ENCODE measurements around the gene KHDC3L. TPM values are rescaled to one million over a fixed set of nuclear protein-coding genes. Genes with fewer than 3 reads are reported as not detected.

The KHDC3L gene
- not detected for total RNA-seq
- long read RNA-seq = 0 reads

DNA sequence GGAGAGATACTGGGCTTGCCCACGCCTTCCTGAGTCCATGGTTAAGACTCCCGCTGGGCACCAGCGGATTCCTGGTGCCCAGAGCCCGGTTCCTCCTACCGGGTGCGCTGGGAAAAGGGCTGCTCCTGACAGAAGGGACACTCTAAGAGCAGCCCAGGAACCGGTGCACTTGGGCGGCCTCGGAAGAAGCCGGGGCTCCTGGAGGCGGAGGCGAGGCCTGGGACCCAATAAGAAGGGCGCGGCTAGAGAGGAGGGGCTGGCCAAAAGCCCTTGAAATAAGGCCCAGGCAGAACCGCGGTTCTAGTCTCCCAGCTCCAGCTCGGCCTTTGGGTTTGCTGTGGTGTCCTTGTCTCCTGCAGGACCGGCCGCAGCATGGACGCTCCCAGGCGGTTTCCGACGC is at the start of gene KHDC3L:
TSS of gene KHDC3L (plus strand) at position 301 of the 400 bp plus-strand sequence. CDS start at position 373, 72 bp downstream.
- WGBS (ENCODE audit: insufficient coverage, low coverage, low lambda C conversion rate, missing lambda C conversion rate) = 60% methylated on average over 1 of the region's 23 CpGs
- intact Hi-C loops (cut with DNase I) = no loop called here
- Histone ChIP-seq H3K4me3 (no peak within 1 kb of the TSS), H3K27ac (no peak within 1 kb of the TSS), H3K4me1 (no peaks in the 10 kb centered on the region), H3K27me3 (no peaks in the 10 kb centered on the region), H3K9me3 (no peaks in the 10 kb centered on the region), H3K36me3 (no peaks in the 10 kb centered on the region)
- TF ChIP-seq, protein P1, sequence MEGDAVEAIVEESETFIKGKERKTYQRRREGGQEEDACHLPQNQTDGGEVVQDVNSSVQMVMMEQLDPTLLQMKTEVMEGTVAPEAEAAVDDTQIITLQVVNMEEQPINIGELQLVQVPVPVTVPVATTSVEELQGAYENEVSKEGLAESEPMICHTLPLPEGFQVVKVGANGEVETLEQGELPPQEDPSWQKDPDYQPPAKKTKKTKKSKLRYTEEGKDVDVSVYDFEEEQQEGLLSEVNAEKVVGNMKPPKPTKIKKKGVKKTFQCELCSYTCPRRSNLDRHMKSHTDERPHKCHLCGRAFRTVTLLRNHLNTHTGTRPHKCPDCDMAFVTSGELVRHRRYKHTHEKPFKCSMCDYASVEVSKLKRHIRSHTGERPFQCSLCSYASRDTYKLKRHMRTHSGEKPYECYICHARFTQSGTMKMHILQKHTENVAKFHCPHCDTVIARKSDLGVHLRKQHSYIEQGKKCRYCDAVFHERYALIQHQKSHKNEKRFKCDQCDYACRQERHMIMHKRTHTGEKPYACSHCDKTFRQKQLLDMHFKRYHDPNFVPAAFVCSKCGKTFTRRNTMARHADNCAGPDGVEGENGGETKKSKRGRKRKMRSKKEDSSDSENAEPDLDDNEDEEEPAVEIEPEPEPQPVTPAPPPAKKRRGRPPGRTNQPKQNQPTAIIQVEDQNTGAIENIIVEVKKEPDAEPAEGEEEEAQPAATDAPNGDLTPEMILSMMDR (IDR thresholded peaks at IDR 0.05) = no peak
- TF ChIP-seq POLR2A (IDR thresholded peaks at IDR 0.05) = no peak
- ATAC-seq (no peak), DNase-seq (no peak)

- Histone ChIP-seq H3K9me3 (no peaks in the 10 kb centered on the region), H3K27me3 (no peaks in the 10 kb centered on the region), H3K27ac (no peak overlapping the region), H3K4me3 (no peak overlapping the region), H3K4me1 (peaks cover 0 to 6% (median 0%) of the 10 kb centered on the region in 4 donors), H3K36me3 (no peaks in the 10 kb centered on the region)
- TF ChIP-seq POLR2A (IDR thresholded peaks at IDR 0.05) = no peak
- TF ChIP-seq, protein P1 (IDR thresholded peaks at IDR 0.05) = no peak
- intact Hi-C loops (cut with DNase I) = no loop called here
- no peak for DNase-seq
- WGBS (ENCODE audit: insufficient coverage, low coverage, low lambda C conversion rate, missing lambda C conversion rate) = 17% methylated on average over 33 of the region's 61 CpGs
- ATAC-seq = peak in 1 of 4 donors; percentile 33
These were observed 47.6 kb upstream of the KHDC3L start for GRCh38 chr6:73314577-73315492.

GRCh38 chr6:73323323-73323722 is 39.1 kb upstream of the KHDC3L start:
- no peak for DNase-seq
- TF ChIP-seq, protein P1 (IDR thresholded peaks at IDR 0.05) = no peak
- no peak for TF ChIP-seq POLR2A (IDR thresholded peaks at IDR 0.05)
- WGBS (ENCODE audit: insufficient coverage, low coverage, low lambda C conversion rate, missing lambda C conversion rate) = no CpG with 5 or more reads among the region's 2 CpGs

DNA sequence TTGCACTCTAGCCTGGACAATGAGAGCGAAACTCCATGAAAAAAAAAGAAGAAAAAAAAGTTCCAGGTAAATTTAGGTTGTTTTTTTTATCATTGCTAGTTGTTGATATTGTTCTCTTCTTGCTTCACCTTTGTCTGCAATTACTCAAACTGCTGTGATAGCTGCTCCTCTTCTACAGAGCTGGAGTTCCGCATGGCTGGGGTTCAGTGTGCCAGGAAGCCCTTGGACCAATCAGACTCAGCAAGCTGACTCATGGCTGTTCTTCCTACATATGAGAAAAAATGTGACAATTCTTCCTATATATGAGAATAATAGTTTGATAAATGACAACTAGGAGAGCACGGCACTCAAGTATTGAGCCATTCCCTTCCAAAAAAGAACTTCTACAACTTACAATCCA is 36.8 kb upstream of the KHDC3L start:
- H3K9me3 ChIP-seq = no peaks in the 10 kb centered on the region
- peaks cover 0 to 3% of the 10 kb centered on the region in 2 donors for H3K27me3 ChIP-seq
- intact Hi-C loops (cut with DNase I) = no loop called here
- no peaks in the 10 kb centered on the region for H3K36me3 ChIP-seq
- WGBS (ENCODE audit: insufficient coverage, low coverage, low lambda C conversion rate, missing lambda C conversion rate) = 69% methylated on average over 2 of the region's 3 CpGs
- no peak for TF ChIP-seq POLR2A (IDR thresholded peaks at IDR 0.05)
- TF ChIP-seq, protein P1 (IDR thresholded peaks at IDR 0.05) = no peak
- DNase-seq (no peak), ATAC-seq (no peak)
- no peaks in the 10 kb centered on the region for H3K4me1 ChIP-seq
- no peak overlapping the region for H3K4me3 ChIP-seq
- no peak overlapping the region for H3K27ac ChIP-seq

More at GRCh38 chr6:73323323-73323722, 39.1 kb upstream of the KHDC3L start:
- H3K27me3 ChIP-seq = no peaks in the 10 kb centered on the region
- intact Hi-C loops (cut with DNase I) = no loop called here
- H3K4me1 ChIP-seq = no peaks in the 10 kb centered on the region
- H3K36me3 ChIP-seq = no peaks in the 10 kb centered on the region
- H3K27ac ChIP-seq = no peak overlapping the region
- ATAC-seq = peak in 1 of 4 donors; percentile 19
- H3K9me3 ChIP-seq = no peaks in the 10 kb centered on the region
- H3K4me3 ChIP-seq = no peak overlapping the region

All from right lobe of liver (tissue), 6 donors.